GM21619 (cell line): ENCODE measurements around the gene NEK10.
"Not testable (repeated sequence)": the region's sequence is repeated elsewhere in the genome, so short reads cannot be mapped to it uniquely, and the experiment has no call there.

Source experiments
- ATAC-seq: cut with Tn5 transposase; IDR thresholded peaks from one replicate; pipeline ENCODE4 v1.9.1; 2021; ENCODE audit not compliant: unreplicated experiment

NEK10 gene

DNA sequence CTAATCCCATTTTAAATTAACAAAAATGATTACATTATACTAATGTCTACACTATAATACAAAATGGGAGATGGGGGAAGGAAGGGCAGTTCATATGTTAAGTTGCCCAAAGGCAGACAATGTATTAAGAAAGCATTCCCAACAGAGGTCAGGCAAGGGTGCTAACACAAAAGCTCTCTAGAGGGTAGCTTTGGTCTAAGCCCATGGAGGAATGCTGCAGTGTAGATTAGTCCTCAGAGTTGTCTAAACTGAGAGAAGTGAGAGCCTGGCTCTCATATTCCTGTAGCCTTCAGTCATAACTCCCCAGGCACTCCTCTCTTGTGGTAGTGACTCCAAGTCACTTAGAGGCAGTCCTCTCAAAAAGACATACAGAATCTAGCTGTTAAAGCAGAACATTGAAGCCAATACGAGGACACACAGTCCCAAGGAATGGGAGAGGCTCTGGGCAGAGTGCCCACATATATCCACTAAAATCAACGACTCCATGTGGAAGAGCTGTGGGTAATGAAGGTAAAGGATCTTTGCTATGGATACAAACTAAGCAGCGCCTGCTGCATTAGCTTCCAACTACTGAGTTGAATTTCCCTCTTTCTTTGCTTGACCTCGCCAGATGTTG, 14.5 kb downstream of the NEK10 start:
- no peak for ATAC-seq

DNA sequence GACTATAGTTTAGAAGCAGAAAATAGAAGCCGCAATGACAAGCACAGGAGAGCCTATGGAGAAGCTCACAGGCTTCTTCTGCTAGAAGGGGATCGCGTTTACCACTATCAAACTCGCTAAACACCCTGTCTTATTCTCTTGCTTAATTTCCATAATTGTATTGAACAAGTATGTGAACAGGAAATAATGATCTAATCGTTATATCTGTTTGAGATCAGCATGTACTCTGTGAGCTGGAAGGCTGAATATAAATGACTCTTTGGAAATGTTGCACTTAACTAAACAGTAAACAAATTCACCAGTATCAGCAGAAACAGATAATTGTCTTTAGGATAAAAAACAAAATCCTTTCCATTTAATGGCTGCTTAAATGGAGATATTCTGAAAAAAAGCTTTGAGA, 15.0 kb downstream of the NEK10 start:
- ATAC-seq = no peak

DNA sequence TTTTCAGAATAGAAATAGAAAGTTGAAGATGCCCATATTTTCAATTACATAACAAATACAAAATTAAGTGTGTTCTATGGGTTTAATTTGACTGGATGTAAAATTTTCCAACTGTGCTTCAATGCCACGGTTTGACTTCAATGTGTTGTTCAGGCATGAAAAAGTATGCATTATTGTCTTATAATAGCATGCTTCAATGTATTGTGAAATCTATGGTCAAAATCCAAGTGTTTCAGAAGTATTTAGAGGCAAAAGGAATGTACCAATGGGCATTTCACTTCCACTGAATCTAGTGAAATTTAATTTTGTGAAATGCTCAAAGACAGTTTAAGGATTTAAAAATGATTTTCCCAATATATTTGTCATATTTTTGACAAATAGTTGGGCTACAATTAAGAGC, 16.0 kb downstream of the NEK10 start:
- ATAC-seq = no peak

DNA sequence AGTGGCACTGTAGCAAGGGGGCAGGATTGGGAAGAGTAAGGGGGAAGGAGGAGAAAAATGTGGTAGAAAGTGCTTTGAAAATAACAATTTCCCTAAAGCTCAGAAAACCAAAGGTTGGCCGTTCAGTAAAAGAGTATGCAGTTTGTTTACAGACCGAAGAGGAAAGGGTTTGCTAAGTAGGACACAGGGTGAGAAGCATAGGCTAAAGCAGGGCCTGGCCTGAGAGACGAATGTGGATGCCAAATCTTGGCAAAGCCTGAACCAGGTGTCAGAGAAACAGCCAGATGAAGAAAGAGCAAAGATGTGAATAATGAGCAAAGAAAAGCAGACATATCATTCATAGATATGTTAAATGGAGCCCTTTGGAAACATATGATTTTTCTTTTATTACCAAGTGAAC, 17.1 kb downstream of the NEK10 start:
- ATAC-seq = no peak

DNA sequence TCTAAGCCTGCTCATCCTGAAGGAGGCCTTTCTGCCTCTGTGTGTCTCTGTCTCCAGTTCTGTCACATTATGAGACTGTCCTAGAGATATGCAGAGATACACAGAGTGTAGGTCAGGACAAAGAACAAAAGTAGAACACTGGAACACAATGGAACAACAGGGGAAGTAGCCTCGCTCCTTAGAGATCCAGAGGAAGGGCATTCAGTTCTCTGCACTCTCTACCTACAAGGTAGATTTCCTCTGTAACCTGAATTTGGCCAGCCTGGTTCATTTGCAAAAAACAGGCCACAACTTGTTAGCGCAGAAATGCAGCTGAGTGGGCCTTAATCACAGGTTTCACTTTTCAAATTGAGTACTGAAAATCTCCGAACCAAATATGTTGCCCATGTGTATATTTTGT, 19.4 kb downstream of the NEK10 start:
- peak; percentile 80 for ATAC-seq

DNA sequence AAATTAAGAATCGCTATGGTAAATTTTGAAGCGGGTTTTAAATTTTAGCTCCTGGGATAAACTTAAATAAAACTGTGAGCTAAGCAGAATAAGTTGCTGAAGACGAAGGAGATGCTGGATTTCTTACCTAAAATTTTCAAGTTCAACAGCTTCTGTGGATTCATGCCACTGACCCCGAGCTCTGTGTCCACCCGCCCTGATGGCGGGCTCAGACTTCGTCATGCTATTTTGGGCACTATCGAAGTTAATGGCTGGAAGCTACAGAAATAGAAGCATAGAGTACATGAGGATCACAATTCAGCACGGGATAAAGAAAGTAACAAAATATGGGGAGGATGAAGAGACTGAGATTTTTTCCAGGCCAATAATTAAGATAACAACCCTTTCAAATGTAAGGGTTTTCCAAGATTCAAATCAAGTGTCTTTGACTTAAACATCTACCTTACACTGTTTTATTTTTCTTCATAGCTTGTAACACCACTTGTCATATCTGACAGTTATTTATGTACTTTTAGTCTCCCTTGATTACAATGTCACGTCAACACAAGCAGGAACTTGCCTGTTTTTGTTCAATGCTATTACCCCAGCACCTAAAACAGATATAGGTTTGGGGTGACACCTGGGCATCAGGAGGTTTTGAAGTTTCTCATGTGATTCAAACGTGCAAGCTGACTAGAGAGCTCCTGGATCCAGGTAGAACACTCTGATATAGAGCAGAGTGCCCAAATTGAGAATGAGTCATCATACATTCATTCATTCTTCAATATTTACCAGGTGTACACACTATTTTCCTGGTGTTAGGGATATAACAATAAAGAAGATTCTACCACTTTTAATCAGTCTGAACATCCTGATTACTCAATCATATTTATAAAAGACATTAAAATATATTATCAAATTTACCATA, 23.0 kb downstream of the NEK10 start:
- no peak for ATAC-seq

DNA sequence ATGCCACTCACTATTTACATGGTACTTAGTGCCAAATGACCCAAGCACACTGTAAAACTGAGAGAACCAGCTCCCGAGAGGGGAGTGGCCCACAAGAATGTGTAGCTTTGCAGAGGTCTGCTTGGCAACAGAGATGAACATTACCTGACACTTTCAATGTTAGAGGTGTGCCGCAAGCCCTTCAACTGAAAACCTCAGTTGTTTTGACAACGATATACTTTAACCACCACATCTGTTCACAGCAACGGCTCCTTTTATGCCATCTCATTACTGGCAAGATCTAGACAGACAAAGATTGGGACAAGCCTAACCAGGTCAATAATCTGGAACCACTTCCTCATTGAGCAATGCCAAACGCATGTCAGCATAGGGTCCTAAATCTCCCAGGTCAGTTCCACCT, 23.7 kb downstream of the NEK10 start:
- no peak for ATAC-seq

DNA sequence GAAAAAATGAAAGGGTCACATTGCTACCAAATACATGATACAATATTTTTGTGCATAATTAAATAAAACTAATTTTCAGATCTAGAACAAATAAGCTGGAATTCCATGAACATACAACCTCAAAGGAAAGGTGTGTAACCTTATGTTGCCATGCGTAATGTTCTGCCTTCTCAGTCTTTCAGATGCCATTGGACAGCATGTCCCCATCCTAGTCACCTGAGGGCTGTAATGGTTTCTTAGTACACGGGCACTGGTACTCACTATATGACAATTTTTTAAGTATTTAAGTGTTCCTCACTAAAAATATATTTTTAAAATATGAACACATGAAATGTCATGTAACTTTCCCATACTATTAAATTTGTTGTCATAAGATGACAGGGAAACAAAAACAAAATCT, 24.1 kb downstream of the NEK10 start:
- ATAC-seq = no peak

DNA sequence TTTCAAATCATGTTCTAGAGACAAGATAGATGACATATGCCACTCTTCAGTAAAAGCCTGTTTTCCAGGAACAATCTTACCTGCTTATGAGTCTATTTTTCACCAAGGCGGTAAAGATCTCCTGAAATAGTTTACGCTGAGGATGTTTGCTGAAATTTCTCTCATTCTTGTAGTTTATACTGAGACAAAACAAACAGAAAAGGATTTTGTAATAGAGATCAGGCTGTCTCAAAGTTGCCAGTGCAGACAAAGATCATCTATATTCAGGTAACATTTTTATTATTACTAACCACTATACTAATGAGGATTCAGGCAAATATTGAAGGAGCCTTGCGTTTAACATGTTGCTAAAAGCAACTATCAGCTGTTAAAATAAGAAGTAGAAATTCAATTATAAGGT, 25.0 kb downstream of the NEK10 start:
- ATAC-seq = no peak

DNA sequence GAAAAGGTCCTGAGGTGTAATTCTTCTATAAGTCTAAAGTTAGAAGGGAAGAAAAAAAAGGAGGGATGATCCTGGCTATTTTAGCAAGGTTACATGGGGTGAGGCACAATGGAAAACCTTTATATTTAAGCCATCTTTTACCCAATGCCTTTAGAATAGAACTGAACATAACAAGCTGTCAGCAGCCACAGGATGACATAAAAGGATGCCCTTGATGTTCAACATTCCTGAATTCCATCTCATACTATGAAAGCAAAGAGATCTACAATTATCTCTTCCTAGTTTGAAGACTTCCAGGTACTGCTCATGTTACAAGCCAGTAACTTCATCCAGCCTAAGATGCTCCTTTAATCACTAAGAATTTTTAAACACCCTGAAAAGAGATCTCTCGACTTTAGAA, 26.9 kb downstream of the NEK10 start:
- ATAC-seq = no peak

DNA sequence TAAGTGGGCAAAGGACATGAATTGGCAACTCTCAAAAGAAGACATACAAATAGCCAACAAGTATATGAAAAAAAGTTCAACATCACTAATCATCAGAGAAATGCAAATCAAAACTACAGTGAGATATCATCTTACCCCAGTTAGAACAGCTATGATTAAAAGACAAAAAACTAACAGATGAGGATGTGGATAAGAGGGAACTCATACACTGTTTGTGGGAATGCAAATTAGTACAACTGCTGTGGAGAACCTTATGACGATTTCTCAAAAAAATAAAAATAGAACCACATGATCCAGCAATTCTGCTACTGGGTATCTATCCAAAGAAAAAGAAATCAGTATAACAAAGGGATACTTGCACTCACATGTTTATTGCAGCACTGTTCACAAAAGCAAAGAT, 28.6 kb downstream of the NEK10 start:
- ATAC-seq = no peak

DNA sequence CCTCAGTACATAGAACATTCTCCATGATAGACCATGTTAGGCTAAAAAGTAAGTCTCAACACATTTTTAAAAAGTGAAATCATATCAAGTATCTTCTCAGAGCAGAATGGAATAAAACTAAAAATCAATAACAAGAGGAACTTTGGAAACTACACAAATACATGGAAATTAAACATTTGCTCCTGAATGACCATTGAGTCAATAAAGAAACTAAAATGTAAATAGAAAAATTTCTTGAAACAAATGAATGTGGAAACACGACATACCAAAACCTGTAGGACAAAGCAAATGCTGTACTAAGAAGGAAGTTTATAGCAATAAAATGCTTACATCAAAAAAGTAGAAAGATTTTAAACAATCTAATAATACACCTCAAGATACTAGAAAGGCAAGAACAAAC, 33.6 kb downstream of the NEK10 start:
- ATAC-seq = no peak

DNA sequence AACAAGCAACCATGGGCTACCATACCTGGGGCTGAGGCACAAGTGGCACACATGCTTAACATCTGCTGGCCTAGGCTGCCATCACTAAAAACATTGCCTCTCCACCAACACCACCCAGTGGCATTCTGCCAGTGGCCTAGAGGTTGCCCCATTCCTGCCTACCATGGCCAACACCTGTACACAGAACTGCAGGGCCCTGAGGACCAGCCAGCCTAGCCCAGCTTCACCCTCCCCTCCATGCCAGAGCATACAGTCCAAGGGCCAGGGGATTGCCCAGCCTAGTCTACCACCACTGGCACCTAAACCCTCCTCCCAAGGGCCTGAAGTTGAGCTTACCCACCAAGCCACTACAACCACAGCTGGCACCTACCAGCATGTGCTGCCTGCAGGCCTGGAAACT, 35.3 kb downstream of the NEK10 start:
- no peak for ATAC-seq

DNA sequence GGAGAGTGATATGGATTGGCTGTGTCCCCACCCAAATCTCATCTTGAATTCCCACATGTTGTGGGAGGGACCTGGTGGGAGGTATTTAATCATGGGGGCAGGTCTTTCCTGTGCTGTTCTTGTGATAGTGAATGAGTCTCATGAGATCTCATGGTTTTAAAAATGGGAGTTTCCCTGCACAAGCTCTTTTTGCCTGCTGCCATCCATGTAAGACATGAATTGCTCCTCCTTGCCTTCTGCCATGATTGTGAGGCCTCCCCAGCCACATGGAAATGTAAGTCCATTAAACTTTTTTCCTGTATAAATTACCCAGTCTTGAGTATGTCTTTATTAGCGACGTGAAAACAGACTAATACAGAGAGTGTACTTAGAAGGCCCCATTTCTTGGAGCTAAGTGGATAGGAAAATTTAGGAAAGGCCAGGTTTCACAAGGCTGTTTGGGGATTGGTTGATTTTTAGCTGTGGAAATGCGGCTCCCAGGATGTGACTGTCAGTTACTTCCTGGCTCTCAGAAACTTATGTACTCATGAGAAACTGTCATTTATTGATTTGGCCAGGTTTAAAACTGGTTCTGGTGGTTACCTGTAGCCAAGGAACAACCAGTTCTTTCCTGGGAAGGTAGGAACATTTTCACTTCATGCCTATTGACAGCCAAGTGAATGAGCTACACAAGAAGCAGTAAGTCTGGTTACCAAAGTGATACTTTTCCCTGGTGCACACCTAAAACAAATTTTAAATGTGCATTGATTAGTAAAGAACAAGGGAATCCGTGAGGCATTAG, 40.0 kb downstream of the NEK10 start:
- ATAC-seq = not testable (repeated sequence)

DNA sequence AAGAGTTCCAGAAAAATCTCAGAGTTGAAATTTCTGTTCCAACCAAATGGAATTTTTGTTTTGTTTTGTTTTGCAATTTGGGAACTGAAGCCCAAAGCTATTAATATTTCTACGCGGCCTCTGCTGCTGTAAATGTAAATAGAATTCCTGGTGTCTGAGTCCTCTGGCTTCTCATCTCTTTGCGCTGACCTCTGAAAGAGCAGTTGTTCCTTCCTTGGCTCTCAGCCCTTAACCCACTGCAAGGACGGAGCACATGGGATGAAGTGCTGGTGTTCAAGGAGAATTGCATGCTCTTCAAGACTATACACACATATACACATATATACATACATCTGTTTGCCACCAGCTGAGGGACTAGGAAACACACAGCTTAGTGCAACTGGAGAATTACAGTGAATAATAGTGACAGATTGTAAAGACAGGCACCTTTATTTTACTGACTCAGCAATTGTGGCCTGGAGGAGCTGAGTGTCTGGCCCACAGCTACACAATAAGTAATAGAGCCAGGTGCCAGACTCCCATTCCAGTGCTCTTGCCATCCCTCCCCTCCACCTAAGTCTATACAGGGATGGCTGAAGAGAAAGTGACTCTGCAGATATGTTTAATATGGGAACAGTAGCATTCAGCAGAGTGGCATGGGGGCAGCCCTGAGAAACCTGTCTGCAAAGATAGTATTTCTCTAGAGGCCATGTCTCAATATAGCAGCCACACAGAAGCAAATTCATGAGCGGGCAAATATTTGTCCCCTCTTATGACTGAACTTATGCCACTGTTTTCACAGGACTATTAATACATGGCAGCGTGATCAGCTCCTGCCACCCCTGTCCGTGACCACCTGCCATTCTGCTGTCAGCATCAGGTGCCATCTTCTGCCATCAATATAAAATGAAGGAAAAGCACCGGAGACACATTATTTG, 42.3 kb downstream of the NEK10 start:
- no peak for ATAC-seq

DNA sequence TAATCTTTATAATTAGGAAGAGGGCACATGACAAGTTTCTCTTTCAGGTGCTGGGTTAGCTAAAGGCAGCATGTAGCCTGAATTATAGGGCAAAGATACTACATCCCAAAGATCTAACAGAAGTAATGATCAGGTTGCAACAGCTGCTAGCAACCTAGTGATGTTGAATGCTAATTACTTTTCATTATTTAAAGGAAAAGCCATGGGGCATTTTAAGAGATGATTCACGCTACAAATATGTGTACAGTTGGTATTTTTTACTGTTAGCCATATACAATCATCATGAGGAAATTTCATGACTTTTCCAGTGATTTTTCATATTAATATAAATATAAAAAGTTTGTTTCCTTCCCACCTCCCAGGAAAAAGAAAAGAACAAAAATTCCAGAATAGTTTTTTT, 43.0 kb downstream of the NEK10 start:
- ATAC-seq = no peak

DNA sequence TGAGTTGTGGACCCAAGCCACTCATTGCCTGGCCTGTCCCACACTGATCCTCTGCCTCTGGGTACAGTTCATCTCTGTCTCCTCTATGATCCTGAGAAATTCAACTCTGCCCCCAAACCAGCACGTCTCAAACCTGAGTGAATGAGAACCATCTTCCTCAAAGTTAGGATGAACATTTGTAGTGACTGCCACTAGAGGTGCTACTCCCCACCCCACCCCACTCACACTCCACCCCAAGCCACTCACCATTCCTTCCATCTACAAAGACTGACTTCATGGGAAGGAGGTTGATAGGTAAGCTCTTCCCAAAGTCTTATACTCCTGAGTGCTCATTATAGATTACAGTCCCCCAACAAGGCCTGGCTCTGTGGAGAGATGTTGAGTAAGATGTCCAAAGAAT, 43.8 kb downstream of the NEK10 start:
- peak; percentile 46 for ATAC-seq

DNA sequence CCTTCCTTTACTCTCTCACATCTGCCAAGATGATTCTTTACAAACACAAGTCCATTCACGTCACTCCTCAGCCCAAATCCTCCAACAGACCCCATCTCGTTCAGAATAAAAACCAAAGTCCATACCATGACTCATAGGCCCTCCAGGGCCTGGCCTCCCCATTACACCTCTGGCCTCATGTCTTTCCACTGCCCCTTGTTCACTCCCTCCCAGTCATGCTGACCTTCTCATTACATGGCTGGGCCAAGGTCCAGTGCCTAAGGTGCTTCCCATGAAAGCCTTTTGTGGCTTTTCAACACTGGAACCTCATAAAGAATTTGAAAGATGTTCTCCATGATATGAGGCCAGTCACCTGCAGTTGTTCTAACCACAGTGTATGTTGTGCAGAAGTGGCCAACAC, 44.5 kb downstream of the NEK10 start:
- ATAC-seq = no peak

DNA sequence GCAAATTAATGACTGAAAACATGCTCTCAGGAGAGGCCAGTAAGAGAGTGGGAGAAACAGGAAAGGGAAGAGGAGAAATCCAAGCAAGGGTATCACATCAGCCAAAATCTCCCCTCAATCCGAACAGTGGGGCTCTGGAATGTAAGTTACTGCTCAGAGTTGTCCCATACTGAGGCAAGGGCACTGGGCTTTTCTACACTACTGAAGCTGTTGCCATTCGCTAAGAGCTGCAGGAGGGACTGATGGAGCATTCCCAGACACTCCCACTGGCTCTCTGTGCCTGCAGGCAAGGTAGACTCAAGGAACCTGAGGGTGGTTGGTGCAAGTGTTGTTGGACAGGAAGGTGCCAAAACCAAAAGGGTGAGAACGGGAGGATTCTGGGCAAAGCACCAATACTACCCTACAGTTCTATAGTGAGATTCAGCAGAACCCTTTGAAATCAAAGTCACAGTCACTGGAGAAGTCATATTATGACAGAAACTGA, 46.1 kb downstream of the NEK10 start:
- no peak for ATAC-seq

DNA sequence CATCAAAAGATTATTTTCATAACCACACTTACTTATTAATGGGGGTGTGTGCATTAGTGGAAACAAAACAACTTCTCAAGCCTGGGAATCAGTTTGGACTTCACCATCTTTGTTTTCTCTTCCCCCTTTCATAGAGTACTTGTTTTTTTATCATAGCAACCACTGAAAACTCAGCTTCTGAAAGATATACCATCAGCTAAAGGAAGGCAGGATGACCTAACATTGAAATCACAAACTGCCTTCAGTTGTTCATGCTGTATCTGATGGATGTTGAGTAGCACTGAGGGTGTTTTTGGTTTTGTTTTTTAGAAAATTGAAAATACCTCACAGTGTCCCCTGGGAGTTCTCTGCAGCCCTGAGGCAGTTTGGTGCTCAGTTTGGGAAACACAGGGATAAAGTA, 46.5 kb downstream of the NEK10 start:
- ATAC-seq = peak; percentile 53
